ENCODE results near the gene ACTL6B. TPM values are rescaled to one million over a fixed set of nuclear protein-coding genes. Genes with fewer than 3 reads are reported as not detected.

Gene ACTL6B
- total and polyA plus RNA-seq, 9 of the 15 experiments (the other 6 are each of a cell fraction or from before 2014, with no cell fraction given): not detected

- no peak for TF ChIP-seq ZNF407 (IDR thresholded peaks at IDR 0.05; ENCODE audit: low read depth)
- peak; percentile 79 for TF ChIP-seq USF1 (CRISPR knock-in tag; IDR thresholded peaks at IDR 0.05)
- peak; percentile 75 for TF ChIP-seq ZFX (CRISPR knock-in tag; IDR thresholded peaks at IDR 0.05)
- no peak for TF ChIP-seq CREBBP (IDR thresholded peaks at IDR 0.05; ENCODE audit: low read depth, low read length)
- peak; percentile 58; the same call in 1 of the 2 replicates for TF ChIP-seq RB1 (IDR thresholded peaks at IDR 0.05; ENCODE audit: low read depth)
- TF ChIP-seq ZNF175 (CRISPR knock-in tag; IDR thresholded peaks at IDR 0.05; ENCODE audit: low read depth): 0 out of 2 replicates have a peak, but pooled peaks have one; percentile 48
- TF ChIP-seq KAT2B (IDR thresholded peaks at IDR 0.05; ENCODE audit: low read depth, low read length): no peak
- TF ChIP-seq ETS1 (conservative IDR thresholded peaks at IDR 0.05; ENCODE audit: control insufficient read depth, low read depth, low read length): peak; percentile 46
- TF ChIP-seq BCOR (IDR thresholded peaks at IDR 0.05): peak; percentile 70
- TF ChIP-seq DPF2 (IDR thresholded peaks at IDR 0.05): 0 out of 2 replicates have a peak, but pooled peaks have one; percentile 34
- TF ChIP-seq DEAF1 (CRISPR knock-in tag; IDR thresholded peaks at IDR 0.05): peak; percentile 17; the same call in 1 of the 2 replicates
- no peak for TF ChIP-seq NKRF (IDR thresholded peaks at IDR 0.05; ENCODE audit: borderline replicate concordance)
- TF ChIP-seq ELF4 (CRISPR knock-in tag; IDR thresholded peaks at IDR 0.05): no peak
- TF ChIP-seq ZNF124 (CRISPR knock-in tag; IDR thresholded peaks at IDR 0.05): no peak
These were observed 38.0 kb upstream of the ACTL6B start, which contains the start of gene GIGYF1 (continued) for GRCh38 chr7:100694098-100694745.

Data from K562 (cell line).